Colonic mucosa (tissue), 4 donors: ENCODE measurements around the gene DOLK. TPM values are rescaled to one million over a fixed set of nuclear protein-coding genes. Genes with fewer than 3 reads are reported as not detected.

Source experiments
- DNase-seq: peaks from one replicate; pipeline ENCODE4 v3.0.0-alpha.2; 2020
- H3K27ac ChIP-seq: fragments of 200-600 bp; one replicate; pipeline ENCODE4 v1.8.0; 2021
- H3K27me3 ChIP-seq: fragments of 200-600 bp; one replicate; pipeline ENCODE4 v1.8.0; 2021
- H3K36me3 ChIP-seq: fragments of 200-600 bp; one replicate; pipeline ENCODE4 v1.8.0; 2021
- H3K4me1 ChIP-seq: fragments of 200-600 bp; one replicate; pipeline ENCODE4 v1.8.0; 2021; ENCODE audit warnings: mild to moderate bottlenecking
- H3K4me3 ChIP-seq: fragments of 200-600 bp; one replicate; pipeline ENCODE4 v1.8.0; 2021
- H3K9ac ChIP-seq, 2 donors: one replicate each; pipeline ENCODE4 v1.7.0; 2013; ENCODE audit warnings: control low read depth in 2 of 2, low read depth in 2 of 2, low read length in 2 of 2
- H3K9me3 ChIP-seq: fragments of 200-600 bp; one replicate; pipeline ENCODE4 v1.8.0; 2021
- intact Hi-C: fragments of 100-400 bp; cut with DNase I; formaldehyde crosslinking; loops from one replicate; pipeline ENCODE4 v1.14.1; 2022
- total RNA-seq, 2 donors: library from RNA; stranded (reverse); fragmentation: NEBNext Ultra II Directional in 1 of 2; extraction: Animal tissue kit (Norgen Biotek cat#: 25700) in 1 of 2; gene quantifications; one replicate each; pipeline ENCODE4 v1.2.1, GENCODE V29; 2021
- TF ChIP-seq, protein P1 (sequence below): fragments of 200-600 bp; IDR thresholded peaks from one replicate; pipeline ENCODE4 v1.8.0; 2022; ENCODE audit warnings: antibody characterized with exemption, mild to moderate bottlenecking
- donor health status: healthy.
- donor health status: DM: no; HTN: no; CAD: no.
- donor health status: DM: no; HTN: no; CAD: no.

The DOLK gene
- total RNA-seq, 2 donors from 2014 or later: 7.9 to 15.8 TPM

DNA sequence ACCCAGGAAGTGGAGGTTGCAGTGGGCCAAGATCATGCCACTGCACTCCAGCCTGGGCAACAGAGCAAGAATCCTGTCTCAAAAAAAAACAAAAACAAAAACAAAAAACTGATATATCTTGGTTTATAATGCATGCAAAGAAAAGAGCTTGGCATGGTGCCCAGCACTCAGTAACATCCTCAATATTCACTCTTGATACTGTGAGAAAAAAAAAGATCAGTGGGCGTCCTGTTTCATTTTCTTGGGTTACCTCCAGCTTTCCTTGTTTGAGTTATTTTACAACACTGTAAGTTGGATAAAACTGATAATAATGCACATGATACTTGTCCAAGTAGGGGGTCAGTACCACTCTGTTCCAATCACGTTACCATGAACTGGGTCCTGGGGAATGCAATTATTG is 18.8 kb downstream of the DOLK start:
- Histone ChIP-seq H3K9me3 (no peaks in the 10 kb centered on the region), H3K36me3 (no peaks in the 10 kb centered on the region), H3K9ac (no peak overlapping the region), H3K27me3 (no peaks in the 10 kb centered on the region), H3K4me1 (no peaks in the 10 kb centered on the region), H3K4me3 (no peak overlapping the region), H3K27ac (no peak overlapping the region)
- intact Hi-C loops: loop anchor here (2.0 kb wide), 1 partner anchor 66 kb away; no protein-coding TSS in a partner anchor
- TF ChIP-seq, protein P1, sequence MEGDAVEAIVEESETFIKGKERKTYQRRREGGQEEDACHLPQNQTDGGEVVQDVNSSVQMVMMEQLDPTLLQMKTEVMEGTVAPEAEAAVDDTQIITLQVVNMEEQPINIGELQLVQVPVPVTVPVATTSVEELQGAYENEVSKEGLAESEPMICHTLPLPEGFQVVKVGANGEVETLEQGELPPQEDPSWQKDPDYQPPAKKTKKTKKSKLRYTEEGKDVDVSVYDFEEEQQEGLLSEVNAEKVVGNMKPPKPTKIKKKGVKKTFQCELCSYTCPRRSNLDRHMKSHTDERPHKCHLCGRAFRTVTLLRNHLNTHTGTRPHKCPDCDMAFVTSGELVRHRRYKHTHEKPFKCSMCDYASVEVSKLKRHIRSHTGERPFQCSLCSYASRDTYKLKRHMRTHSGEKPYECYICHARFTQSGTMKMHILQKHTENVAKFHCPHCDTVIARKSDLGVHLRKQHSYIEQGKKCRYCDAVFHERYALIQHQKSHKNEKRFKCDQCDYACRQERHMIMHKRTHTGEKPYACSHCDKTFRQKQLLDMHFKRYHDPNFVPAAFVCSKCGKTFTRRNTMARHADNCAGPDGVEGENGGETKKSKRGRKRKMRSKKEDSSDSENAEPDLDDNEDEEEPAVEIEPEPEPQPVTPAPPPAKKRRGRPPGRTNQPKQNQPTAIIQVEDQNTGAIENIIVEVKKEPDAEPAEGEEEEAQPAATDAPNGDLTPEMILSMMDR: no peak
- no peak for DNase-seq

DNA sequence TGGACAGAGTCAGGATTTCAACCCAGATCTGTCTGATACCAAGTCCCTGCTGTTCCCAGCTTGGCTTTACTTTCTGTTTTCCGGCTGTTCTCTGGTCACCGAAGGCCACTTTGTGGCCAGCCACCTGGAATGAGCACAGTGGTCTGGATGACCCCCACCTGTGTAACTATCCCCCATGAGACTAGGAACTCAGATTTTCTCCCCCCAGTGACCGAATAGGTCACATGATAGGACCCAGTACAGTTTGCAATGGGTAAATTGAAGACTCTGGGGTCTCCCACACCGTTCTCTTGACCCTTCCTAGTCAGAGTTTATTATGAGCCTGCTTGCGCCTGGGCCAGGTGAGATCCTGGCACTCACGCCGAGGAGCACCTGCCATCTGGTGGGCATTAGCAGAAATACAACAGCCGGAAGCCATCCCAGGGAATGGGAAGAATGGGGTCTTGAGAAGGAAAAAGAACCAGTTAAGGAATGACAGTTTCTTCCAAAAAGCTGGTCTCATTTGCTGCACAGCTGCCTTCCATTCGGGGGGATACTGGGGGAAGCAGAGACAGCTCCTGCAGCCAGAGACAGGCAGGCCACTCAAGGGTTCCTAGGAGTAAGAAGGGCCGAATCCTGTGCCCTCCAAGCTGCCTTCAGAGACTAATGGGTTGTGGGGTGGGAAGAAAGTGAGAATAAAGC is 19.5 kb downstream of the DOLK start:
- Histone ChIP-seq H3K36me3 (no peaks in the 10 kb centered on the region), H3K9me3 (no peaks in the 10 kb centered on the region), H3K4me1 (no peaks in the 10 kb centered on the region), H3K9ac (no peak overlapping the region), H3K4me3 (no peak overlapping the region), H3K27ac (no peak overlapping the region), H3K27me3 (no peaks in the 10 kb centered on the region)
- intact Hi-C loops: loop anchor here (2.0 kb wide), 1 partner anchor 65 kb away; no protein-coding TSS in a partner anchor
- DNase-seq: peak; percentile 53
- TF ChIP-seq, protein P1: peak; percentile 82

DNA sequence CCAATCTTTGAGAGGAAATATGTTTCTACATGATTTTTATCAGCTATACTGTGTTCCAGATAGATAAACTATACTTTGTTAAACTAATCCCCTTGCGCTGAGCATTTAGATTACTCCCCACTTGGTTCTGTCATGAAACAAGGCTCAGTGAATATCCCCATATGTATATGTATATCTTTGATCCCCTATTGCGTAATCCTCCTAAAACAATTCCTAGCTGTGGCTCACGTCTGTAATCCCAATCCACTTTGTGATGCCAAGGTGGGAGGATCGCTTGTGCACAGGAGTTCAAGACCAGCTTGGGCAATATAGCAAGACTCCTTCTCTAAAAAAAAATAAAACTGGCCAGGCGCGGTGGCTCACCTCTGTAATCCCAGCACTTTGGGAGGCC is 23.9 kb downstream of the DOLK start:
- no peak for DNase-seq
- Histone ChIP-seq H3K4me1 (no peaks in the 10 kb centered on the region), H3K9ac (no peak overlapping the region), H3K36me3 (no peaks in the 10 kb centered on the region), H3K27ac (no peak overlapping the region), H3K27me3 (no peaks in the 10 kb centered on the region), H3K9me3 (no peaks in the 10 kb centered on the region), H3K4me3 (no peak overlapping the region)
- intact Hi-C loops: no loop called here
- TF ChIP-seq, protein P1: no peak

DNA sequence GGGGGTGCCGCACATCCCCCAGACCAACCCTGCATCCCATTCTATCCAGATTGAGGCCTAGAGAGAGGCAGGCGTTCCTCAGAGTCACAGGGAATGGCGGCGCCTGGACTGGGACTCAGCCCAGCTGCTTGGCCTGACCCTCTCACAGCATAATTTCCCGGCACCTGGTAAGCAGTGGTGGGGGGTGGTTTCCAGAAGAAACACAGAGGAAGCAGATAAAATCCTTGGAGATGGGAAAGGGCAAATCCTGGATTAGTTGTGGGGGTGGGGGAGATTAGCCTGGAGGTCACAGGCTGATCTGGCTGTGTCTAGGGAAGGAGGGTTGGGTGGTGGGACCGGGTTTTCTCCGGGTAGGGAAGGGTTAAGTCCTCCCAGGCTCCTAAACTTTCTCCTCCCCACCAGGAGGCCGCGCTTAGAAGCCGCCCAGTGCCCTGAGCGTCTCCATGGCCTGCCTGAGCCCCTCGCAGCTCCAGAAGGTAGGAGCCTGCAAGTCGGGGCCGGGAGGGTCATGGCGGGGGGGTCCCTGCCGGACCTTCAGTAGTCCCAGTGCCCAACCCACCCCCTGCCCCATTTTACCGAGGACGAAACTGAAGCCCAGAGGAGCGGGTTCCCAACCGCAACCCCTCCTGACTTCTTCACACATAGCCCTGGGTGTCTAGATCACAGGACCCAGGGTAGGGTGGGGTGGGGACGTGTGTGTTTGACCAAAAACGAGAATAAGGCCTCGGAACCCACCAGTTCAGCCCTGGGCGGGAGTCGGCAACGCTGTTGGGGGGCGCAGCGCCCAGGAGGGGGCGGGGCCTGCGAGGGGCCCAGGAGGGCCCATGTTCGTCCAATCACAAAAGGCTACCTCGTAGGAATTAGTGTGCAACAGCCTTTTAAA is 25.3 kb downstream of the DOLK start:
- Histone ChIP-seq H3K36me3 (no peaks in the 10 kb centered on the region), H3K27me3 (no peaks in the 10 kb centered on the region), H3K4me3 (peak overlapping the region; percentile 47), H3K9me3 (no peaks in the 10 kb centered on the region), H3K4me1 (no peaks in the 10 kb centered on the region), H3K27ac (peak overlapping the region; percentile 53), H3K9ac (peak overlapping the region; percentile 12 to 55)
- DNase-seq: no peak
- intact Hi-C loops: no loop called here
- TF ChIP-seq, protein P1: no peak

DNA sequence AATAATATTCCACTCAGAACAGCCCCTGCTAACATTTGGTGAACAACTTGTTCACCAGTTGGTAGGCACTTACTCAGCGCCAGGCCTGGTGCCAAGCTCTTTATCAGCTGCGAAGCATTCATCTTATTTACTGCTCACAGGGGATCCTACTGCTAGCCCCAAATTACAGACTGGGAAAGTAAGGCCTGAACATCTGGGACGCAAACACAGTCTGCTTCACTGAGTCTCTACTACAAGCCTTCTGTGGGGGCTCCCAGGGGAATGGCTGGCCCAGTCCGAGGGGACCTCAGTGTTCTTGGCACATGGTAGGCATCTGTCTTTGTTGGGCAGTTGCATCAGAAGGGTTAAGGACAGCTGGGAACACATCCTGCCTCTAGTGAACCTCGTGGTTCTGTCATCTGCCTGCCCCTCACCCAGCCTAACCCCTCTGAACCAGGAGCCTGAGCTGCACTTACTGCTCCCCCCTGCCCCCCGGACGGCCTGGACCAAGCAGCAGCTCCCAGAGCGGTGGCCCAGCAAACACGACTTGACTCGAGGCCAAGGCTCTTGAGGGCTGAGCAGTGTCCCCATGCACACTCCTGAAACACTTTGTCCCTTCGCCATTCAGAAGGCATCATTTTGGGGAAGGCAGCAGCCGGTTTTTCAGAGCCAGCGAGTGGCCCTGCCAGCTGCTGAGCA is 26.9 kb downstream of the DOLK start, which contains the start of gene PHYHD1:
Gene PHYHD1 (plus strand): TSS at position 602 of the 678 bp plus-strand sequence. CDS start 1,342 bp downstream, outside the sequence.
- TF ChIP-seq, protein P1: no peak
- H3K9ac ChIP-seq: peak within 1 kb of the TSS; percentile 12 to 55
- intact Hi-C loops: no loop called here
- H3K4me3 ChIP-seq: no peak within 1 kb of the TSS
- H3K9me3 ChIP-seq: no peaks in the 10 kb centered on the region
- peak within 1 kb of the TSS; percentile 53 for H3K27ac ChIP-seq
- no peaks in the 10 kb centered on the region for H3K36me3 ChIP-seq
- DNase-seq: no peak
- H3K4me1 ChIP-seq: peaks cover 7% of the 10 kb centered on the region
- no peaks in the 10 kb centered on the region for H3K27me3 ChIP-seq
